GM18909 (cell line): ENCODE results near the gene NDUFB2.
"Not testable (repeated sequence)": the region's sequence is repeated elsewhere in the genome, so short reads cannot be mapped to it uniquely, and the experiment has no call there.

Experiments used
- ATAC-seq: cut with Tn5 transposase; IDR thresholded peaks from one replicate; pipeline ENCODE4 v1.9.1; 2021; ENCODE audit warnings: mild to moderate bottlenecking; ENCODE audit not compliant: unreplicated experiment, poor library complexity

NDUFB2 gene

GRCh38 chr7:140726281-140726680, 29.8 kb downstream of the NDUFB2 start:
- no peak for ATAC-seq

DNA sequence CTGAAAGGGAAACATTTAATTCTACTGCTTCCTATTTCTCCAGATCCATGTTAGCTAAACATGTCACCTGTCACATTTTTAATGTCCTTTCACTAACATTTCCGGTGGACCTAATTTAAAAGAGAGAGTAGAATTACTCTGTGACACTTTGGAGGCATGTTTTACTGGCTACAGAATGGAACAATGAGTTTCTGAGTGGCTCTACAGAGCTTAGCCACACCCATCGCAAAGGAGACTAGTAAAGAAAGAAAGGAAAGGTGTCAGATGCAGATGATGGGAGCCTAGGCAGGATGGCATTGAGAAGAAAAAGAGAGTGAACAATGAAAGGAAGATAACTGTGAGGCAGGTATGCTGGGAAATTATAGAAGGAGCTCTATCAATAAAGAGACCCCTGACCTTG, 35.9 kb downstream of the NDUFB2 start:
- no peak for ATAC-seq

DNA sequence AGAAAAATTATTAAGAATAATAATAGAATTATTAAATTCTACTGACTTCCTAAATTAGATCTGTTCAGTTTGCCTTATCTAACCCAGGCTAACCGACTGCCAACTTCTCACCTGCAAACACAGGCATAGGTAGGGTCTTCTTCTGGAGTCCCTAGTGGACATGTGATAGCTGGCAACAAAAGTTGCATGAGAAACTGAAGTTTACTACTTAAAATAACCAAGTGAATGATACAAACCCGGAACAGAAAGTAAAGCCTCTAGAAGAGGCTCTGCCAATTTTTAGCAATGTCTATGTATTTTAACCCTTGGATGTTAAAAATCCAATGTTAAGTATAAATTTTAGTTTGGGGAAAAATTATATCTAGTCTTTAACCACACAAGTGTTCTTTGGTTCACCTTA, 37.6 kb downstream of the NDUFB2 start:
- no peak for ATAC-seq

- ATAC-seq: no peak
Measured at GRCh38 chr7:140734729-140735128, 38.2 kb downstream of the NDUFB2 start.

GRCh38 chr7:140738280-140738679, 41.8 kb downstream of the NDUFB2 start:
- ATAC-seq: no peak

- not testable (repeated sequence) for ATAC-seq
Measured at GRCh38 chr7:140743255-140743654, 46.7 kb downstream of the NDUFB2 start.

GRCh38 chr7:140744005-140744404, 47.5 kb downstream of the NDUFB2 start:
- ATAC-seq: no peak

- ATAC-seq: no peak
Measured at GRCh38 chr7:140745266-140746058, 49.0 kb downstream of the NDUFB2 start.

DNA sequence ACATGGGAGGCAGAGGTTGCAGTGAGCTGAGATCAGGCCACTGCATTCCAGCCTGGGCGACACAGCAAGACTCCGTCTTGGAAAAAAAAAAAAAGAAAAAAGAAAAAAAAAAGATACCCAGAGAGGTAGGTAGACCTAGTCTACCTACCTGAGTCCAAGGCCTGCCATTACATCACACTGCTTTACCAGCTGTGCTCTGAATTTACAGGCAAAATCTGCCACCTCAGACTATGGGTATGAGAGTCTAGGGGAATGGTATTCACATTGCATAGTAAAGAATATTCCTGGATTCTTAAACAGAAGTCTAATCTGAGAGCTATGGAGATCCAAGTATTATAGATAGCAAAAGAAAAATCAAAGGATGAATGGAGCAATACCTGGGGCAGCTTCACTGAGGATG, 50.2 kb downstream of the NDUFB2 start:
- ATAC-seq: no peak

DNA sequence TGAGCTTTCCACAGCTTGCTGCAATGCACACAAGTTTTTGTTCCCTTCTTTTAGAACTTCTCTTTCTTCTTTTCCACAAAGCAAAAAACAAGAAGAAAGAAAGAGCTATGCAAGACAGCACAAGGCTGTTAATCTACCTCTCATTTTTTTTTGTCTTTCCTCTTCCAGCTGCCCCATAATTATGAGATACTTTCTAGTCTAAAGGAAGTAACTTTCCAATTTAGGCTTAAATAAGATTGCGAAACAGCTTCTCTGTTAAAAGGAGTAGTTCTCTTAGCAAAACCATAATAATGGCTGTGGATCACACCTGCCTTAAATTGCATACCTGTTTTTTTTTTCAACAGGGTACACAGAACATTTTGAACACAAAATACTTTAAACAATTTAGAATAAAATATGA, 56.0 kb downstream of the NDUFB2 start:
- ATAC-seq: no peak

DNA sequence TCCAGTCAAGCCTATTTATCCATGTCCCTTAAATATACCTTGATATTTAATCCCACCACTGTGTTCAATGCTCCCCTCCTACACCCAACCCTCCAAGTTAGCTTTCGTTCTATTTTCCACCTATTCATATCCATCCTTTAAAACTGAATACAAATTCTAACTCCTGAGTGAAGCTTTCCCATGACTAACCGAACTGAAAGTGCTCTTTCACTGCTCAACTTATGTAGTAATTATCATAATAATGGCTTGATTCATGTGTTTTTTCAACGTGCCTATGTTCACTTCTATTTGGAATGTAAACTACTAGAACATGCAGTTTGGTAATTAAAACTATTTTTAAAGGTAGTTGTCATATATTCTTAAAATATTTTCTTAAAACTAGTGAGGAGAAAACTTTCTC, 58.0 kb downstream of the NDUFB2 start:
- no peak for ATAC-seq
